ENCODE results near the gene CNOT6. TPM values are rescaled to one million over a fixed set of nuclear protein-coding genes. Genes with fewer than 3 reads are reported as not detected.

Gene CNOT6
- total and polyA plus RNA-seq, 10 of the 15 experiments (the other 5 are each of a cell fraction or from before 2014, with no cell fraction given): 3.8 to 22.1 (median 12.1) TPM

GRCh38 chr5:180466316-180466715 lies 27.9 kb upstream of the CNOT6 start (continued):
- TF ChIP-seq ZNF592 (IDR thresholded peaks at IDR 0.05) (no peak), MYB (IDR thresholded peaks at IDR 0.05; ENCODE audit: borderline replicate concordance, low read depth, low read length) (no peak), HDAC6 (IDR thresholded peaks at IDR 0.05; ENCODE audit: unreplicated experiment) (no peak), POLR2AphosphoS5 (IDR thresholded peaks at IDR 0.05; ENCODE audit: low read length) (no peak), SREBF1 (IDR thresholded peaks at IDR 0.05; ENCODE audit: low read length) (no peak), ZBTB4 (CRISPR knock-in tag; IDR thresholded peaks at IDR 0.05) (no peak)
- TF ChIP-seq, protein P1, sequence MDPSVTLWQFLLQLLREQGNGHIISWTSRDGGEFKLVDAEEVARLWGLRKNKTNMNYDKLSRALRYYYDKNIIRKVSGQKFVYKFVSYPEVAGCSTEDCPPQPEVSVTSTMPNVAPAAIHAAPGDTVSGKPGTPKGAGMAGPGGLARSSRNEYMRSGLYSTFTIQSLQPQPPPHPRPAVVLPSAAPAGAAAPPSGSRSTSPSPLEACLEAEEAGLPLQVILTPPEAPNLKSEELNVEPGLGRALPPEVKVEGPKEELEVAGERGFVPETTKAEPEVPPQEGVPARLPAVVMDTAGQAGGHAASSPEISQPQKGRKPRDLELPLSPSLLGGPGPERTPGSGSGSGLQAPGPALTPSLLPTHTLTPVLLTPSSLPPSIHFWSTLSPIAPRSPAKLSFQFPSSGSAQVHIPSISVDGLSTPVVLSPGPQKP (IDR thresholded peaks at IDR 0.05; ENCODE audit: low read depth, low read length): no peak

Measured in GM12878 (cell line).